Activated CD4-positive, alpha-beta T cell treated with anti-CD3 and anti-CD28 coated beads, Interleukin-2, amount 10 ng/mL, durations not matched to agents 7 days and 5 days (primary cell): ENCODE data around the gene ZNF385A. TPM values are rescaled to one million over a fixed set of nuclear protein-coding genes. Genes with fewer than 3 reads are reported as not detected.

Experiments
- CTCF ChIA-PET: fragments of 350-600 bp; sonication (Branson Sonifier 250); formaldehyde crosslinking; loops from one replicate; lab custom pipeline; 2021; ENCODE audit warnings: antibody characterized with exemption; lab: Charles Lee
- POLR2A ChIA-PET: fragments of 350-600 bp; sonication (Branson Sonifier 250); formaldehyde crosslinking; loops from one replicate; lab custom pipeline; 2021; ENCODE audit warnings: antibody characterized with exemption; lab: Charles Lee
- DNase-seq: peaks from one replicate; pipeline ENCODE4 v3.0.0-alpha.2; 2020
- H3K27ac Mint-ChIP-seq: one replicate; pipeline ENCODE4 v1.8.0; 2021; ENCODE audit warnings: mild to moderate bottlenecking, moderate library complexity, mixed read lengths
- H3K27me3 Mint-ChIP-seq: one replicate; pipeline ENCODE4 v1.8.0; 2021; ENCODE audit warnings: mixed read lengths
- H3K36me3 Mint-ChIP-seq: one replicate; pipeline ENCODE4 v1.8.0; 2021; ENCODE audit warnings: low read depth, mixed read lengths
- H3K4me1 Mint-ChIP-seq: one replicate; pipeline ENCODE4 v1.8.0; 2021; ENCODE audit warnings: mixed read lengths
- H3K4me3 Mint-ChIP-seq: one replicate; pipeline ENCODE4 v1.8.0; 2021; ENCODE audit warnings: mild to moderate bottlenecking, moderate library complexity, mixed read lengths
- H3K9me3 Mint-ChIP-seq: one replicate; pipeline ENCODE4 v1.8.0; 2021; ENCODE audit warnings: mixed read lengths
- total RNA-seq, 2 experiments: library from RNA; stranded (reverse); gene quantifications; one replicate each; pipeline ENCODE4 v1.2.3, GENCODE V29; 2021

ZNF385A gene
- total RNA-seq, 2 experiments from 2014 or later: 0.48 to 1.3 TPM

GRCh38 chr12:54412786-54413185 is 28.3 kb upstream of the ZNF385A start:
- peaks cover 27% of the 10 kb centered on the region for H3K36me3 Mint-ChIP-seq
- H3K27me3 Mint-ChIP-seq: no peaks in the 10 kb centered on the region
- H3K4me1 Mint-ChIP-seq: peaks cover 74% of the 10 kb centered on the region
- H3K4me3 Mint-ChIP-seq: peak overlapping the region; percentile 78
- POLR2A ChIA-PET: interaction anchor here (0.6 to 0.9 kb wide), 3 partner anchors 9 to 174 kb away, joined by 3 read pairs; partner anchors contain the start of gene GTSF1
- peak overlapping the region; percentile 95 for H3K27ac Mint-ChIP-seq
- no peaks in the 10 kb centered on the region for H3K9me3 Mint-ChIP-seq
- DNase-seq: peak; percentile 24
- CTCF ChIA-PET: interaction anchor here (1.1 to 4.6 kb wide), 5 partner anchors 9 to 33 kb away, joined by 3 to 58 read pairs (median 11); no protein-coding TSS in a partner anchor

GRCh38 chr12:54412348-54412747 is 27.8 kb upstream of the ZNF385A start:
- Mint-ChIP-seq H3K9me3 (no peaks in the 10 kb centered on the region), H3K4me1 (peaks cover 71% of the 10 kb centered on the region), H3K4me3 (peak overlapping the region; percentile 78), H3K27me3 (no peaks in the 10 kb centered on the region), H3K36me3 (peaks cover 27% of the 10 kb centered on the region), H3K27ac (peak overlapping the region; percentile 95)
- ChIA-PET POLR2A (interaction anchor here (0.6 kb wide), 2 partner anchors 61 to 174 kb away, joined by 3 read pairs; partner anchors contain the start of gene GTSF1), CTCF (interaction anchor here (1.1 to 4.6 kb wide), 7 partner anchors 8 to 87 kb away, joined by 3 to 58 read pairs (median 11); no protein-coding TSS in a partner anchor)
- DNase-seq: no peak

GRCh38 chr12:54411391-54412241 is 27.1 kb upstream of the ZNF385A start:
- Mint-ChIP-seq H3K27me3 (no peaks in the 10 kb centered on the region), H3K9me3 (no peaks in the 10 kb centered on the region), H3K27ac (peak overlapping the region; percentile 95), H3K4me3 (peak overlapping the region; percentile 78), H3K4me1 (peaks cover 71% of the 10 kb centered on the region), H3K36me3 (peaks cover 34% of the 10 kb centered on the region)
- POLR2A ChIA-PET: interaction anchor here (1.0 kb wide), 1 partner anchor 129 kb away, joined by 4 read pairs; no protein-coding TSS in a partner anchor
- CTCF ChIA-PET: interaction anchor here (0.6 to 4.6 kb wide), 9 partner anchors 9 to 183 kb away, joined by 3 to 58 read pairs (median 4); no protein-coding TSS in a partner anchor
- peak; percentile 69 for DNase-seq

GRCh38 chr12:54409267-54409666 is 24.7 kb upstream of the ZNF385A start:
- no peak overlapping the region for H3K4me3 Mint-ChIP-seq
- ChIA-PET CTCF (interaction anchor here (1.1 to 1.2 kb wide), 3 partner anchors 10 to 22 kb away, joined by 3 to 7 read pairs (median 4); no protein-coding TSS in a partner anchor), POLR2A (no interaction called here)
- no peaks in the 10 kb centered on the region for H3K27me3 Mint-ChIP-seq
- no peak overlapping the region for H3K27ac Mint-ChIP-seq
- no peaks in the 10 kb centered on the region for H3K9me3 Mint-ChIP-seq
- peaks cover 61% of the 10 kb centered on the region for H3K4me1 Mint-ChIP-seq
- DNase-seq: no peak
- peaks cover 52% of the 10 kb centered on the region for H3K36me3 Mint-ChIP-seq

GRCh38 chr12:54407183-54407905 is 22.8 kb upstream of the ZNF385A start:
- no peak overlapping the region for H3K4me3 Mint-ChIP-seq

GRCh38 chr12:54405573-54405972 is 21.0 kb upstream of the ZNF385A start:
- H3K27me3 Mint-ChIP-seq: no peaks in the 10 kb centered on the region
- DNase-seq: no peak
- ChIA-PET CTCF (interaction anchor here (0.9 to 10.2 kb wide), 5 partner anchors 10 to 33 kb away, joined by 3 to 115 read pairs (median 5); no protein-coding TSS in a partner anchor), POLR2A (no interaction called here)
- no peaks in the 10 kb centered on the region for H3K9me3 Mint-ChIP-seq
- peaks cover 66% of the 10 kb centered on the region for H3K36me3 Mint-ChIP-seq
- peaks cover 27% of the 10 kb centered on the region for H3K4me1 Mint-ChIP-seq
- no peak overlapping the region for H3K27ac Mint-ChIP-seq
- H3K4me3 Mint-ChIP-seq: no peak overlapping the region

More at GRCh38 chr12:54407183-54407905, 22.8 kb upstream of the ZNF385A start:
- Mint-ChIP-seq H3K27ac (no peak overlapping the region), H3K9me3 (no peaks in the 10 kb centered on the region), H3K4me1 (peaks cover 42% of the 10 kb centered on the region), H3K27me3 (no peaks in the 10 kb centered on the region), H3K36me3 (peaks cover 60% of the 10 kb centered on the region)
- no peak for DNase-seq
- ChIA-PET CTCF (interaction anchor here (0.8 kb wide), 1 partner anchor 13 kb away, joined by 3 read pairs; no protein-coding TSS in a partner anchor), POLR2A (no interaction called here)

- H3K36me3 Mint-ChIP-seq: peaks cover 69% of the 10 kb centered on the region
- CTCF ChIA-PET: interaction anchor here (1.2 to 10.2 kb wide), 4 partner anchors 9 to 33 kb away, joined by 3 to 115 read pairs (median 6); no protein-coding TSS in a partner anchor
- H3K9me3 Mint-ChIP-seq: no peaks in the 10 kb centered on the region
- H3K4me3 Mint-ChIP-seq: no peak overlapping the region
- H3K27me3 Mint-ChIP-seq: no peaks in the 10 kb centered on the region
- H3K27ac Mint-ChIP-seq: no peak overlapping the region
- no peak for DNase-seq
- peaks cover 27% of the 10 kb centered on the region for H3K4me1 Mint-ChIP-seq
- POLR2A ChIA-PET: no interaction called here
Observed at GRCh38 chr12:54405106-54405505, 20.6 kb upstream of the ZNF385A start.

GRCh38 chr12:54404061-54405004 is 19.8 kb upstream of the ZNF385A start:
- ChIA-PET POLR2A (interaction anchor here (0.9 kb wide), 1 partner anchor 9 kb away, joined by 3 read pairs; no protein-coding TSS in a partner anchor), CTCF (interaction anchor here (0.6 to 10.2 kb wide), 12 partner anchors 9 to 118 kb away, joined by 3 to 115 read pairs (median 4); no protein-coding TSS in a partner anchor)
- Mint-ChIP-seq H3K4me1 (peaks cover 27% of the 10 kb centered on the region), H3K36me3 (peaks cover 74% of the 10 kb centered on the region), H3K27ac (peak overlapping the region; percentile 42), H3K4me3 (no peak overlapping the region), H3K9me3 (no peaks in the 10 kb centered on the region), H3K27me3 (no peaks in the 10 kb centered on the region)
- DNase-seq: peak; percentile 66

- no peak overlapping the region for H3K4me3 Mint-ChIP-seq
- CTCF ChIA-PET: interaction anchor here (0.6 to 10.2 kb wide), 7 partner anchors 11 to 97 kb away, joined by 3 to 115 read pairs (median 16); partner anchors contain the start of genes ITGA5 and NCKAP1L
- H3K27ac Mint-ChIP-seq: no peak overlapping the region
- POLR2A ChIA-PET: no interaction called here
- H3K9me3 Mint-ChIP-seq: no peaks in the 10 kb centered on the region
- DNase-seq: no peak
- no peaks in the 10 kb centered on the region for H3K27me3 Mint-ChIP-seq
- H3K4me1 Mint-ChIP-seq: peaks cover 18% of the 10 kb centered on the region
- peaks cover 72% of the 10 kb centered on the region for H3K36me3 Mint-ChIP-seq
Observed at GRCh38 chr12:54401119-54401518, 16.6 kb upstream of the ZNF385A start.

GRCh38 chr12:54398995-54399793 is 14.7 kb upstream of the ZNF385A start:
- CTCF ChIA-PET: interaction anchor here (0.6 to 10.2 kb wide), 33 partner anchors 9 to 128 kb away, joined by 3 to 115 read pairs (median 5); partner anchors contain the start of genes CBX5, HNRNPA1, ITGA5 and NCKAP1L
- POLR2A ChIA-PET: interaction anchor here (1.2 kb wide), 1 partner anchor 40 kb away, joined by 11 read pairs; no protein-coding TSS in a partner anchor
- Mint-ChIP-seq H3K36me3 (peaks cover 71% of the 10 kb centered on the region), H3K9me3 (no peaks in the 10 kb centered on the region), H3K27ac (no peak overlapping the region), H3K4me1 (peaks cover 21% of the 10 kb centered on the region), H3K27me3 (no peaks in the 10 kb centered on the region), H3K4me3 (no peak overlapping the region)
- peak; percentile 90 for DNase-seq
